ENCODE results near the gene AGBL4. TPM values are rescaled to one million over a fixed set of nuclear protein-coding genes. Genes with fewer than 3 reads are reported as not detected.
"Not testable (repeated sequence)": the region's sequence is repeated elsewhere in the genome, so short reads cannot be mapped to it uniquely, and the experiment has no call there.

The AGBL4 gene
- total and polyA plus RNA-seq, 7 experiments from 2014 or later: 0.27 TPM; not detected in 6

DNA sequence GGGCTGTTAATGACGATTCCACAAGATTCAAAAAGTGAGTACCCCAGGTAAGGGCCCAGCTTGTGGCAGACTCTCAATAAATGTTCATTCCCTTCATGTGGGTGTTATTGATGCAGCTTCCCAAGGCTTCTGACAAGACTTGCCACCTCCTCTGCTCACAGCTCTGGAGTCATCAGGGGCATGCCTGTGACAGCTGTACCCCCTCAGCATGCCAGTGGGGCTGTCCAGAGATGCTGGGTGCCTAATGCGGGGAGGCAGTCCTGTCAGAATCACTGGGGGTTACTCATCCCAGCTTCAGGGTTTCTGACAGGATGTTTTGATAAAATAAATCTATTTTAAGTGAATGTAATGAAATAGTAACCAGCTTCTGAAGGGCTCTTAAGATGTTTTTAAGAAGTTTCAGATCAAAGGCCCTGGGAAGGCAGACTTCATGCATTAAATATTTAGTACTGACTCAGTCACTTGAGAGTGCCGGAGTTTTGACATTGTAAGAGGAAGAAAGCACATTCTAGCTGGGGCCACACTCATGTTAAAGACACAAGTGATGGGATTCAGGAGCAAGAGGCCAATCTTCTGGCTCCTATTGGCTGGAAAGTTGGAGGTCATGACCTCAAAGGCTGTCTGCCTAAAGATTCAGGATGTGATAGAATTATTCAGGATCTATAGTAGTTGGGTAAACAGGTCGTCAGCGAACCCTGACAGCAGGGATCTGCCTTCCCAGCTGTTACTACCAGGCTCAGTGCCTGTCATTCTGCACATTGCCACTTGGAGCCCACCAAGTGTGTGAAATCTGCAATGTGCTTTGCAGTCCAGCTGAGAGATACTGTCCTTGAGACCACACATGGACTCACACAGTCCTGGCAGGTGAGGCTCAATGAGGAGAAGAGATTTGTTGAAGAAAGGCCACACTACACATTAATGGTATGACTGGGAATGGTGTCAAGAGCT, 1007.5 kb downstream of the AGBL4 start:
- H3K27ac ChIP-seq (ENCODE audit: low read depth, low read length): no peak overlapping the region
- intact Hi-C loops (cut with micrococcal nuclease): no loop called here
- H3K36me3 ChIP-seq (ENCODE audit: control insufficient read depth in 2 of 3, insufficient read depth in 3 of 3, low read length in 3 of 3): no peaks in the 10 kb centered on the region
- H3K4me3 ChIP-seq (ENCODE audit: low read length): no peak overlapping the region
- H3K9me3 ChIP-seq (ENCODE audit: control insufficient read depth in 2 of 3, low read length in 3 of 3): no peaks in the 10 kb centered on the region
- no peaks in the 10 kb centered on the region for H3K4me1 ChIP-seq (ENCODE audit: control insufficient read depth in 2 of 2, insufficient read depth in 2 of 2, low read length in 2 of 2)
- ChIA-PET POLR2A (no interaction called here), CTCF (no interaction called here)
- no peak for DNase-seq
- Mint-ChIP-seq H3K4me1 (no peaks in the 10 kb centered on the region), H3K27me3 (peaks cover 0 to 5% (median 0%) of the 10 kb centered on the region in 5 donors), H3K4me3 (no peak overlapping the region), H3K36me3 (no peaks in the 10 kb centered on the region), H3K9me3 (peaks cover 0 to 5% (median 0%) of the 10 kb centered on the region in 11 donors), H3K27ac (no peak overlapping the region)
- no peak for ATAC-seq
- no peaks in the 10 kb centered on the region for H3K27me3 ChIP-seq (ENCODE audit: control insufficient read depth in 2 of 2, insufficient read depth in 2 of 2, low read length in 2 of 2)

DNA sequence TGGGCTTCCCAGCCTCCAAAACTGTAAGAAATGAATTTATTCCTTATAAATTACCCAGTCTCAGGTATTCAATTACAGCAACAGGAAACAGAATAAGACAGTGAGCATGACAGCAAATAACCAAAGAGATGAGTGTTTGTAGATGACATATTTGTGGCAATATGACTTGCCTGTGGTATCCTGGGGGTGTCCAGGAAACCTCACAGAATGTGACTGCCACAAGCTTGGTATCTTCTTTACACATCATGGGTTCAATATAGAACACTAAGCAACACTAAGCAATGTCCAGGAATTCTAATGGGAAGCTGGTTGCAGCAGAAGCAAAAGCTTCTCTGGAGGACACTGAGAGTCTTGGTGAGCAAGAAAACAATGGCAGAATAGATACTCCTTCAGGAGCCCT, 1010.7 kb downstream of the AGBL4 start:
- Histone ChIP-seq H3K9me3 (ENCODE audit: control insufficient read depth in 2 of 3, low read length in 3 of 3) (no peaks in the 10 kb centered on the region), H3K4me3 (ENCODE audit: low read length) (no peak overlapping the region), H3K27ac (ENCODE audit: low read depth, low read length) (no peak overlapping the region), H3K4me1 (ENCODE audit: control insufficient read depth in 2 of 2, insufficient read depth in 2 of 2, low read length in 2 of 2) (no peaks in the 10 kb centered on the region), H3K27me3 (ENCODE audit: control insufficient read depth in 2 of 2, insufficient read depth in 2 of 2, low read length in 2 of 2) (no peaks in the 10 kb centered on the region), H3K36me3 (ENCODE audit: control insufficient read depth in 2 of 3, insufficient read depth in 3 of 3, low read length in 3 of 3) (no peaks in the 10 kb centered on the region)
- no peak for DNase-seq
- Mint-ChIP-seq H3K27me3 (peaks cover 0 to 5% (median 0%) of the 10 kb centered on the region in 5 donors), H3K27ac (no peak overlapping the region), H3K4me3 (no peak overlapping the region), H3K4me1 (no peaks in the 10 kb centered on the region), H3K9me3 (peaks cover 0 to 2% (median 0%) of the 10 kb centered on the region in 11 donors), H3K36me3 (no peaks in the 10 kb centered on the region)
- intact Hi-C loops (cut with micrococcal nuclease): no loop called here
- POLR2A ChIA-PET: no interaction called here
- CTCF ChIA-PET: no interaction called here
- ATAC-seq: no peak

DNA sequence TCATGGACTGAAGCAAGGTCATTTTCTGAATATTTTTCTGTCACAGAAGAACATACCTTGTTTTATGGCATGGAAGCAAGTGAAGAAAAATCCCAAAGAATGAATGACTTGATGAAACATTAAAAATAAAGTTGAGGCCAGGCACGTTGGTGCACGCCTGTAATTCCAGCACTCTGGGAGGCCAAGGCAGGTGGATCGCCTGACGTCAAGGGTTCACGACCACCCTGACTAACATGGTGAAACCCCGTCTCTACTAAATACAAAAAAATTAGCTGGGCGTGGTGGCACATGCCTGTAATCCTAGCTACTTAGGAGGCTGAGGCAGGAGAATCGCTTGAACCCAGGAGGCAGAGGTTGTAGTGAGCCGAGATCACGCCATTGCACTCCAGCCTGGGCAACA, 1020.8 kb downstream of the AGBL4 start:
- H3K9me3 ChIP-seq (ENCODE audit: control insufficient read depth in 2 of 3, low read length in 3 of 3); H3K4me1 ChIP-seq (ENCODE audit: control insufficient read depth in 2 of 2, insufficient read depth in 2 of 2, low read length in 2 of 2); H3K36me3 Mint-ChIP-seq; CTCF ChIA-PET; H3K27ac ChIP-seq (ENCODE audit: low read depth, low read length); intact Hi-C loops (cut with micrococcal nuclease); H3K4me1 Mint-ChIP-seq; H3K36me3 ChIP-seq (ENCODE audit: control insufficient read depth in 2 of 3, insufficient read depth in 3 of 3, low read length in 3 of 3); H3K4me3 ChIP-seq (ENCODE audit: low read length); H3K4me3 Mint-ChIP-seq; POLR2A ChIA-PET; ATAC-seq; H3K27me3 ChIP-seq (ENCODE audit: control insufficient read depth in 2 of 2, insufficient read depth in 2 of 2, low read length in 2 of 2); H3K27ac Mint-ChIP-seq; DNase-seq: not testable (repeated sequence)
- Mint-ChIP-seq H3K9me3 (peaks cover 0 to 10% (median 0%) of the 10 kb centered on the region in 11 donors), H3K27me3 (peaks cover 0 to 15% (median 10%) of the 10 kb centered on the region in 5 donors)

DNA sequence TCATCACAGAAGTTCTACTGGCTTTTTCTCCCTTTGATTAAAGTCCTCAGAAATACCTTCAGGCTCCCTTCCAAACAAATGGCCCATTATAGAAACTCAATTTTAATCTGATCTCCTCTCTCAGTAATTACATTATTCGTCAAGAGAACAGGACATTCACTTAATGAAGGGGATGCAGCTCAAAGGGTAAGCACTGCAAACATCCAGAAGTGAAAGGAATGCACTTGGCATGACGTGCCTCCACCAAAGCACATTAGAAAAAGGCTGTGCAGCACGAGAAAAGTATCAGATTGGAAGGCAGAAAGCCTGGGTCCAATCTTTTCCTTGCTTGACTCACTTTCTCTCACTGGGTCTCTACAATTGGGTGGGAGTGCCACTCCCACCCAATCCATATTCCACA, 1024.4 kb downstream of the AGBL4 start:
- Histone ChIP-seq H3K4me3 (ENCODE audit: low read length) (no peak overlapping the region), H3K27me3 (ENCODE audit: control insufficient read depth in 2 of 2, insufficient read depth in 2 of 2, low read length in 2 of 2) (no peaks in the 10 kb centered on the region), H3K4me1 (ENCODE audit: control insufficient read depth in 2 of 2, insufficient read depth in 2 of 2, low read length in 2 of 2) (no peaks in the 10 kb centered on the region), H3K27ac (ENCODE audit: low read depth, low read length) (no peak overlapping the region), H3K36me3 (ENCODE audit: control insufficient read depth in 2 of 3, insufficient read depth in 3 of 3, low read length in 3 of 3) (no peaks in the 10 kb centered on the region), H3K9me3 (ENCODE audit: control insufficient read depth in 2 of 3, low read length in 3 of 3) (no peaks in the 10 kb centered on the region)
- DNase-seq (no peak), ATAC-seq (no peak)
- no peak overlapping the region for H3K4me3 Mint-ChIP-seq
- peaks cover 0 to 9% (median 7%) of the 10 kb centered on the region in 5 donors for H3K27me3 Mint-ChIP-seq
- intact Hi-C loops (cut with micrococcal nuclease): no loop called here
- no peak overlapping the region for H3K27ac Mint-ChIP-seq
- CTCF ChIA-PET: no interaction called here
- peaks cover 0 to 7% (median 0%) of the 10 kb centered on the region in 11 donors for H3K9me3 Mint-ChIP-seq
- POLR2A ChIA-PET: no interaction called here
- no peaks in the 10 kb centered on the region for H3K36me3 Mint-ChIP-seq
- no peaks in the 10 kb centered on the region for H3K4me1 Mint-ChIP-seq

DNA sequence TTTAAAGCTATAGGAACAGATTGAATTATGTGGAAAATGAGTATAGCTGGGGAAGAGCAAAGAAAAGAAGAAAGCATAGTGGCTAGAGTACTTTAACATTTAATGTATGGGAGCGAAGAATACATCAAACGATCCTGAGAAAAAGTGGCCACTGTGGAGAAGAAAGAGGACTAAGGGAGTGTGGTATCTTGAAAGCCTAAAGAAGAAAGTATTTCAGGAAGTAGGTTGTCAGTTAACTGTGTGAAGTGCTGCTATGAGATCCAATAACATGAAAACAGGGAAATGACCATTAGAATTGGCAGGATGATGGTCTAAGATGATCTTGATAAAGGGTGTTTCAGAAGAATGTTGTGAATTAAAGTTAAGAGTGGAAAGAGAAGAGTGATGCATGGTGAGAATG, 1027.4 kb downstream of the AGBL4 start:
- H3K4me3 ChIP-seq (ENCODE audit: low read length): no peak overlapping the region
- POLR2A ChIA-PET: no interaction called here
- H3K9me3 ChIP-seq (ENCODE audit: control insufficient read depth in 2 of 3, low read length in 3 of 3): peaks cover 0 to 4% (median 0%) of the 10 kb centered on the region in 3 experiments
- DNase-seq (no peak), ATAC-seq (no peak)
- CTCF ChIA-PET: no interaction called here
- no peak overlapping the region for H3K4me3 Mint-ChIP-seq
- H3K27me3 ChIP-seq (ENCODE audit: control insufficient read depth in 2 of 2, insufficient read depth in 2 of 2, low read length in 2 of 2): no peaks in the 10 kb centered on the region
- no peak overlapping the region for H3K27ac Mint-ChIP-seq
- intact Hi-C loops (cut with micrococcal nuclease): no loop called here
- H3K27ac ChIP-seq (ENCODE audit: low read depth, low read length): no peak overlapping the region
- H3K27me3 Mint-ChIP-seq: peaks cover 0 to 6% (median 0%) of the 10 kb centered on the region in 5 donors
- no peaks in the 10 kb centered on the region for H3K4me1 ChIP-seq (ENCODE audit: control insufficient read depth in 2 of 2, insufficient read depth in 2 of 2, low read length in 2 of 2)
- peaks cover 0 to 4% (median 0%) of the 10 kb centered on the region in 5 donors for H3K36me3 Mint-ChIP-seq
- no peaks in the 10 kb centered on the region for H3K4me1 Mint-ChIP-seq
- peaks cover 0 to 23% (median 9%) of the 10 kb centered on the region in 11 donors for H3K9me3 Mint-ChIP-seq
- no peaks in the 10 kb centered on the region for H3K36me3 ChIP-seq (ENCODE audit: control insufficient read depth in 2 of 3, insufficient read depth in 3 of 3, low read length in 3 of 3)

DNA sequence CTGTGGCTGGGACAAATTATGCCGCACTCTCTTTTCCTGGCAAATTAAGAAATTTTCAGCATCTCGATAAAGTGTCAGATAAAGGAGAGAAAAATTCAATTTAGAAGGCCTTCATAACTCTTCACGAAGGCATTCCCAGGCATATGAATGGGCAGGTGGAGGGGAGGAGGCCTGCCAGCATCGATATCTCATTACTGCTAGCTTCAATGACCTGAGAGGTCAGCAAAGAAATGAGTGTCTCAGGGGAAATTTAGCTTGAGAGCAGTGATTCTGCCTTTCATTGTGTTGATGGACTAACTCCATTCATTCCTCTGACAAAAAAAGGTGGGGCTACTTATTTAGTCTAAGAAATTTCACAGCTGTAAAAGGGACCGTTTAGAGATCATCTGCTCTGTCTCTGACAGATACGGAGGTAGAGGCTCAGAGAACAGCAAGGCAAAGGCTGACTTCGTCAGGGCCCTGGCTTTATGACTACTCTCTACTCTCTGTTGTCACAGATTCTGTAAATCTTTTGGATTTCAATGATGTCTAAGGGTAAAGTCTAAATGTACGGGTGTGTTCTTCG, 1035.0 kb downstream of the AGBL4 start:
- Histone ChIP-seq H3K36me3 (ENCODE audit: control insufficient read depth in 2 of 3, insufficient read depth in 3 of 3, low read length in 3 of 3) (no peaks in the 10 kb centered on the region), H3K4me3 (ENCODE audit: low read length) (no peak overlapping the region), H3K4me1 (ENCODE audit: control insufficient read depth in 2 of 2, insufficient read depth in 2 of 2, low read length in 2 of 2) (no peaks in the 10 kb centered on the region), H3K27ac (ENCODE audit: low read depth, low read length) (no peak overlapping the region), H3K9me3 (ENCODE audit: control insufficient read depth in 2 of 3, low read length in 3 of 3) (peaks cover 0 to 4% (median 0%) of the 10 kb centered on the region in 3 experiments), H3K27me3 (ENCODE audit: control insufficient read depth in 2 of 2, insufficient read depth in 2 of 2, low read length in 2 of 2) (no peaks in the 10 kb centered on the region)
- no peaks in the 10 kb centered on the region for H3K36me3 Mint-ChIP-seq
- ChIA-PET POLR2A (no interaction called here), CTCF (no interaction called here)
- H3K9me3 Mint-ChIP-seq: peaks cover 2 to 29% (median 11%) of the 10 kb centered on the region in 11 donors
- DNase-seq (no peak), ATAC-seq (no peak)
- no peak overlapping the region for H3K4me3 Mint-ChIP-seq
- intact Hi-C loops (cut with micrococcal nuclease): no loop called here
- H3K27ac Mint-ChIP-seq: no peak overlapping the region
- H3K27me3 Mint-ChIP-seq: peaks cover 0 to 4% (median 3%) of the 10 kb centered on the region in 5 donors
- no peaks in the 10 kb centered on the region for H3K4me1 Mint-ChIP-seq

Data from naive thymus-derived CD4-positive, alpha-beta T cell (primary cell).